GM18519 (cell line): ENCODE data around the gene PADI2.

ENCODE experiments used
- ATAC-seq: cut with Tn5 transposase; IDR thresholded peaks from one replicate; pipeline ENCODE4 v1.9.1; 2021; ENCODE audit warnings: mild to moderate bottlenecking, moderate library complexity; ENCODE audit not compliant: unreplicated experiment, low FRiP score

PADI2 gene

GRCh38 chr1:17141441-17142197, 22.4 kb upstream of the PADI2 start:
- ATAC-seq, result no peak

- ATAC-seq, result no peak
Measured at GRCh38 chr1:17140279-17140678, 21.0 kb upstream of the PADI2 start.

- no peak for ATAC-seq
Measured at GRCh38 chr1:17139637-17140036, 20.4 kb upstream of the PADI2 start.

GRCh38 chr1:17137441-17137840, 18.2 kb upstream of the PADI2 start:
- no peak for ATAC-seq

- ATAC-seq, result no peak
Measured at GRCh38 chr1:17136936-17137335, 17.7 kb upstream of the PADI2 start.

GRCh38 chr1:17136145-17136544, 16.9 kb upstream of the PADI2 start:
- ATAC-seq, result no peak

GRCh38 chr1:17135530-17135929, 16.3 kb upstream of the PADI2 start:
- no peak for ATAC-seq

- no peak for ATAC-seq
Measured at GRCh38 chr1:17134724-17135123, 15.5 kb upstream of the PADI2 start.

- ATAC-seq, result no peak
Measured at GRCh38 chr1:17134034-17134433, 14.8 kb upstream of the PADI2 start.

- ATAC-seq, result no peak
Measured at GRCh38 chr1:17130138-17130635, 10.9 kb upstream of the PADI2 start.

GRCh38 chr1:17128361-17128760, 9.1 kb upstream of the PADI2 start:
- ATAC-seq, result no peak

- no peak for ATAC-seq
Measured at GRCh38 chr1:17125756-17126237, 6.5 kb upstream of the PADI2 start.

GRCh38 chr1:17123196-17124045, 4.2 kb upstream of the PADI2 start:
- no peak for ATAC-seq

GRCh38 chr1:17122521-17123164, 3.4 kb upstream of the PADI2 start:
- no peak for ATAC-seq

- ATAC-seq, result no peak
Measured at GRCh38 chr1:17121881-17122280, 2.6 kb upstream of the PADI2 start.

- ATAC-seq, result no peak
Measured at GRCh38 chr1:17120962-17121837, 1.9 kb upstream of the PADI2 start.

- ATAC-seq, result no peak
Measured at GRCh38 chr1:17120481-17120877, 1.2 kb upstream of the PADI2 start.

GRCh38 chr1:17119773-17120480, 676 bp upstream of the PADI2 start:
- ATAC-seq, result no peak

GRCh38 chr1:17118706-17119075, 560 bp downstream of the PADI2 start:
- no peak for ATAC-seq
